Uterus (tissue), 4 donors: ENCODE measurements around the gene DPYSL5. TPM values are rescaled to one million over a fixed set of nuclear protein-coding genes. Genes with fewer than 3 reads are reported as not detected.

Experiments used
- DNase-seq, 2 donors: peaks; one replicate each; pipeline ENCODE4 v3.0.0-alpha.2; 2019 to 2020
- H3K27ac ChIP-seq, 2 donors: fragments of 200-600 bp; sonication (generic); 1 replicate in 1 of 2; 2 replicates in 1 of 2; pipeline ENCODE4 v1.5.1; 2016 to 2018
- H3K27me3 ChIP-seq, 2 donors: fragments of 200-600 bp; sonication (generic); one replicate each; pipeline ENCODE4 v1.5.1; 2018 to 2019; ENCODE audit warnings: control low read depth in 1 of 2
- H3K36me3 ChIP-seq, 2 donors: fragments of 200-600 bp; sonication (generic); one replicate each; pipeline ENCODE4 v1.5.1; 2019; ENCODE audit warnings: control low read depth in 1 of 2
- H3K4me1 ChIP-seq, 2 donors: fragments of 200-600 bp; sonication (generic); one replicate each; pipeline ENCODE4 v1.5.1; 2018 to 2019; ENCODE audit warnings: control low read depth in 1 of 2
- H3K4me3 ChIP-seq, 2 donors: fragments of 200-600 bp; sonication (generic); 1 replicate in 1 of 2; 2 replicates in 1 of 2; pipeline ENCODE4 v1.5.1; 2018 to 2019; ENCODE audit warnings: mild to moderate bottlenecking in 1 of 2
- H3K9me3 ChIP-seq, 2 donors: fragments of 200-600 bp; sonication (generic); one replicate each; pipeline ENCODE4 v1.5.1; 2019; ENCODE audit warnings: control low read depth in 1 of 2
- POLR2A ChIP-seq, 2 donors: fragments of 450-650 bp; IDR thresholded peaks; one replicate each; pipeline ENCODE4 v1.6.1; 2016; ENCODE audit warnings: antibody characterized with exemption in 2 of 2, mild to moderate bottlenecking in 1 of 2, moderate library complexity in 1 of 2
- intact Hi-C: fragments of 100-400 bp; cut with DNase I; formaldehyde crosslinking; loops from one replicate; pipeline ENCODE4 v1.15.1; 2023; ENCODE audit warnings: low total_unique reads
- total RNA-seq, 4 donors: library from RNA; depleted of rRNA in 3 of 4; stranded (reverse); fragments of >200 nt in 3 of 4; gene quantifications; one replicate each; pipeline versions ENCODE4 v1.1.0 to v1.2.4, GENCODE V29; 2014 to 2023
- TF ChIP-seq, protein P1 (sequence below), 4 experiments: fragments of 200-600 bp in 2 of 4; fragments of 450-650 bp in 2 of 4; sonication (generic) in 2 of 4; IDR thresholded peaks; one replicate each; pipeline ENCODE4 v1.5.1; 2016 to 2019; ENCODE audit warnings: antibody characterized with exemption in 4 of 4, mild to moderate bottlenecking in 2 of 4, moderate library complexity in 1 of 4
- donor health status: DM: yes; HTN: yes; CAD: no.

DPYSL5 gene
- total RNA-seq, 4 donors from 2014 or later: 1.8 TPM; not detected in 3

DNA sequence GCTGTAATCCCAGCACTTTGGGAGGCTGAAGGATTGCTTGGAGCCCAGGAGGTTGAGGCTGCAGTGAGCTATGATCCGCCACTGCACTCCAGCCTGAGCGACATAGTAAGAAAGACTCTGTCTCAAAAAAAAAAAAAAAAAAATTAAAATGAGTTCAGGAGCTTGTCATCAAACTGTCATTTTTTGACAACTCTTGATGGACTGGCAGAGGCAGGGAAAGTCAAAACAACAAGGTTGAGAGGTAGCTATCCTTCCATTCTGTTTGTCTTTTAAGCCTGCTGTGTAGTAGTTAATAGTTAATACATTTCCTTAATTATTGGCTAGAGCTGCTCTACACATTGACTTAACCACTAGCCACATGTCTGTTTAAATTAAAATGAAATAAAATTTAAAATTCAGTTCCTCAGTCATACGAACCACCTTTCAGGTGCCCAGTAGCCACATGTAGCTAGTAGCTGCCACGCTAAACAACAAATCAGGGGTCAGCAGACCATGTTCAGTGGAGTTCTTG is 22.7 kb downstream of the DPYSL5 start:
- Histone ChIP-seq H3K4me1 (no peaks in the 10 kb centered on the region), H3K27ac (no peak overlapping the region), H3K27me3 (peaks cover 0 to 3% of the 10 kb centered on the region in 2 donors), H3K36me3 (no peaks in the 10 kb centered on the region), H3K9me3 (no peaks in the 10 kb centered on the region), H3K4me3 (no peak overlapping the region)
- DNase-seq: no peak
- intact Hi-C loops: no loop called here
- TF ChIP-seq, protein P1, sequence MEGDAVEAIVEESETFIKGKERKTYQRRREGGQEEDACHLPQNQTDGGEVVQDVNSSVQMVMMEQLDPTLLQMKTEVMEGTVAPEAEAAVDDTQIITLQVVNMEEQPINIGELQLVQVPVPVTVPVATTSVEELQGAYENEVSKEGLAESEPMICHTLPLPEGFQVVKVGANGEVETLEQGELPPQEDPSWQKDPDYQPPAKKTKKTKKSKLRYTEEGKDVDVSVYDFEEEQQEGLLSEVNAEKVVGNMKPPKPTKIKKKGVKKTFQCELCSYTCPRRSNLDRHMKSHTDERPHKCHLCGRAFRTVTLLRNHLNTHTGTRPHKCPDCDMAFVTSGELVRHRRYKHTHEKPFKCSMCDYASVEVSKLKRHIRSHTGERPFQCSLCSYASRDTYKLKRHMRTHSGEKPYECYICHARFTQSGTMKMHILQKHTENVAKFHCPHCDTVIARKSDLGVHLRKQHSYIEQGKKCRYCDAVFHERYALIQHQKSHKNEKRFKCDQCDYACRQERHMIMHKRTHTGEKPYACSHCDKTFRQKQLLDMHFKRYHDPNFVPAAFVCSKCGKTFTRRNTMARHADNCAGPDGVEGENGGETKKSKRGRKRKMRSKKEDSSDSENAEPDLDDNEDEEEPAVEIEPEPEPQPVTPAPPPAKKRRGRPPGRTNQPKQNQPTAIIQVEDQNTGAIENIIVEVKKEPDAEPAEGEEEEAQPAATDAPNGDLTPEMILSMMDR (IDR thresholded peaks at IDR 0.05): no peak
- no peak for TF ChIP-seq POLR2A (IDR thresholded peaks at IDR 0.05)

DNA sequence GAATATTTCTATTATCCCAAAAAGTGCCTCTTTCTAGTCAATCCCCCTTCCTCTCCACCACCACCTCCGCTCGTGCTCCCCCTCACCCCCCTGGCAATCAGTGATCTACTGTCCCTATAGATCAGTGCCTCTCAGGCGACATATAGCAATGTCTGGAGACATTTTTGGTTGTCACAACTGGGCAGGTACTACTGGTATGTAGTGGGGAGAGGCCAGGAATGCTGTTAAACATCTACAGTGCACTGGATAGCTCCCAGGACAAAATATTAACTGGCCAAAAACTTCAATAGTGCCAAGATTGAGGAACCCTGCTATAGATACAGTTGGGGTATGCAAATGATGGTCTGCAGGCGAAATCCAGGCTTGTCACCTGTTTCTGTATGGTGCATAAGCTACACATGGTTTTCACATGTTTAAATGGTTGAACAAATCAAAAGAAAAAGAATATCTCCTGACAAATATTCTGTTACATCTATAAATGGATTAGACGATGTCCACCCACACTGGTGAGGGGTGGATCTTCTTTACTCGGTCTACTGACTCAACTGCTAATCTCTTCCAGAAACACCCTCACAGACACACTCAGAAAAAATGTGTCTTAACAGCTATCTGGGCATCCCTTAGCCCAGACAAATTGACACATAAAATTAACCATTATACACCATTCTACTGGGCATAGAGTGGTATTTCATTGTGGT is 25.5 kb downstream of the DPYSL5 start:
- Histone ChIP-seq H3K4me3 (no peak overlapping the region), H3K9me3 (no peaks in the 10 kb centered on the region)

DNA sequence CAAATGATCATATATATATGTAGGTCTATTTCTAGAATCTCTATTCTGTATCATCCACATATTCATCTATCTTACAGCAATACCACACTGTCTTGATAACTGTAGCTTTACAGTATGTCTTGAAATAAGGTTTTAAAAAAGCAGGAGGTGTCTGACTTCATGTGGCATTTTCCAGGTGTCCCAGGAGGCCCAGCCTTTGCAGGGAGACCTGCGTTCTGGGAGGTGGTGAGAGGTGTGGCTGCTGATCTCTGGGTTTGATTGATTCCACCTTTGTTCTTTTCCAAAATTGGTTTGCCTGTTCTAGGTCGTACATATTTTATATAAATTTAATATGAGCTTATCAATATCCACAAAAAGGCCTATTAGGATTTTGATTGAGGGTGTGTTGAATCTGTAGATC is 26.6 kb downstream of the DPYSL5 start:
- Histone ChIP-seq H3K27ac (no peak overlapping the region), H3K4me1 (no peaks in the 10 kb centered on the region), H3K4me3 (no peak overlapping the region), H3K36me3 (no peaks in the 10 kb centered on the region), H3K9me3 (no peaks in the 10 kb centered on the region), H3K27me3 (peaks cover 0 to 3% of the 10 kb centered on the region in 2 donors)
- intact Hi-C loops: no loop called here
- no peak for DNase-seq
- TF ChIP-seq POLR2A (IDR thresholded peaks at IDR 0.05): no peak
- TF ChIP-seq, protein P1 (IDR thresholded peaks at IDR 0.05): no peak

More for the DNA sequence above, 25.5 kb downstream of the DPYSL5 start:
- peaks cover 0 to 3% of the 10 kb centered on the region in 2 donors for H3K27me3 ChIP-seq
- TF ChIP-seq, protein P1 (IDR thresholded peaks at IDR 0.05): no peak
- no peak for TF ChIP-seq POLR2A (IDR thresholded peaks at IDR 0.05)
- no peak for DNase-seq
- intact Hi-C loops: no loop called here
- no peaks in the 10 kb centered on the region for H3K4me1 ChIP-seq
- no peaks in the 10 kb centered on the region for H3K36me3 ChIP-seq
- H3K27ac ChIP-seq: no peak overlapping the region

DNA sequence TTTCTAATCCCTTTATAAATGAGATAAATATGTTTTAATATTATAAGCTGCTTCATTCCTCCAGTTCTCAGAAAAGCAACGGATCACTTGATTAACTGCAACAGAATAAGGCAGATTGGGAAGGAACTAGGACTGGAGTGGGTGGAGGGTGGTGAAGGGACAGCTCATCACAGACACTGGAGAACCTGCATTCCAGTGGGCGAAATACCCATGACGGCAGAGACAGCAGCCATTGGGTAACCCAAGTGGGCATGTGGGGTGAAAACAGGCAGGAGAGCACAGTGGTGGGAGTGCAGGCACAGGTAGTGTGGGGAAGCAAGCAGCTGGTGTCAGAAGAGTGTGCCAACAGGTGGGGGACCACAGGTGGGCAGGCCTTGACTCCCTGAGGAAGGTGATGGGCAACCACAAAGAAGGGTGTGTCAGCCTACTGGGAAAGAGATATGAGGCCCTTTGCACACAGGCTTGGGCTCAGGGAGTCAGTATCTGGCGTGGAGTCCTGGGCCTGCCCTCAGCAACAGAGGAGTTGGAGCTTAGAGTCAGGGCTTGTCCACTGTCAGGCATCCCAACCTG is 27.2 kb downstream of the DPYSL5 start:
- Histone ChIP-seq H3K9me3 (no peaks in the 10 kb centered on the region), H3K36me3 (no peaks in the 10 kb centered on the region), H3K4me3 (no peak overlapping the region), H3K27ac (no peak overlapping the region), H3K27me3 (peaks cover 0 to 3% of the 10 kb centered on the region in 2 donors), H3K4me1 (no peaks in the 10 kb centered on the region)
- TF ChIP-seq POLR2A (IDR thresholded peaks at IDR 0.05): no peak
- TF ChIP-seq, protein P1 (IDR thresholded peaks at IDR 0.05): no peak
- intact Hi-C loops: no loop called here
- no peak for DNase-seq

DNA sequence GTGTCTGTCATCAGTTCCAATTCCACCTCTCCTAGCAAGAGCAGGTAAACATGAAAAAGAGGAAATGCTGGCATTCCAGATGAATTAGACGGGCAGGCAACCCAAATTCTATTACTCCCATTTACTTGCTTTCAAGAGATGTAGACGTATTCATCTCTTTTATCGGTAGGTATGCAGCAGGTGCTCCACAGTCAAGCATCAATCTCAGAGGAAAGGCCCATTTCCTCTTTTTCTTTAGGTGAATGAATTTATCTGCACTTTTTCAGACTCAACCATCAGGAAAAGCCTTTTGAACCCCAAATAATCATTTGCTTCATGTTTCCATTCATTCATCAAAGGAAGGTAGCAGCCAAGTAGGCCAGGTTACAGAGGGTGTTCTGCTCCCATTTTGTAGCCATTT is 27.9 kb downstream of the DPYSL5 start:
- TF ChIP-seq, protein P1 (IDR thresholded peaks at IDR 0.05): no peak
- no peak for TF ChIP-seq POLR2A (IDR thresholded peaks at IDR 0.05)
- H3K4me1 ChIP-seq: no peaks in the 10 kb centered on the region
- no peak overlapping the region for H3K27ac ChIP-seq
- H3K27me3 ChIP-seq: peaks cover 0 to 3% of the 10 kb centered on the region in 2 donors
- no peaks in the 10 kb centered on the region for H3K36me3 ChIP-seq
- no peak overlapping the region for H3K4me3 ChIP-seq
- no peak for DNase-seq
- no peaks in the 10 kb centered on the region for H3K9me3 ChIP-seq
- intact Hi-C loops: no loop called here
